Body of pancreas (tissue), 4 donors: ENCODE results near the gene KRT75. TPM values are rescaled to one million over a fixed set of nuclear protein-coding genes. Genes with fewer than 3 reads are reported as not detected.

ENCODE experiments used
- ATAC-seq: fragments of 150-250 bp; one replicate; pipeline ENCODE4 v1.9.1; 2016
- DNase-seq, 4 donors: peaks; one replicate each; pipeline ENCODE4 v3.0.0-alpha.2; 2019
- H3K27ac ChIP-seq, 4 donors: fragments of 200-600 bp; sonication (generic); 1 replicate in 3 of 4; 2 replicates in 1 of 4; pipeline versions ENCODE4 v1.5.1 to v1.6.1; 2016 to 2019; ENCODE audit warnings: mild to moderate bottlenecking in 1 of 4, mixed read lengths in 1 of 4, moderate library complexity in 1 of 4
- H3K27me3 ChIP-seq, 2 donors: fragments of 200-600 bp; sonication (generic); one replicate each; pipeline ENCODE4 v1.6.0; 2016; ENCODE audit warnings: mild to moderate bottlenecking in 1 of 2
- H3K36me3 ChIP-seq, 2 donors: fragments of 200-600 bp; sonication (generic); replicated peaks in 1 of 2; 2 replicates each; pipeline ENCODE4 v1.5.1; 2016; ENCODE audit warnings: low read depth in 2 of 2; ENCODE audit not compliant: insufficient read depth in 1 of 2
- H3K4me1 ChIP-seq: fragments of 200-600 bp; sonication (generic); one replicate; pipeline ENCODE4 v1.6.0; 2016
- H3K4me3 ChIP-seq, 2 donors: fragments of 200-600 bp; sonication (generic); 1 replicate in 1 of 2; 2 replicates in 1 of 2; pipeline ENCODE4 v1.5.1; 2016 to 2019
- H3K9me3 ChIP-seq, 3 donors: fragments of 200-600 bp; sonication (generic); 1 replicate in 2 of 3; 2 replicates in 1 of 3; pipeline ENCODE4 v1.5.1; 2016
- POLR2A ChIP-seq, 3 donors: fragments of 450-650 bp; IDR thresholded peaks; one replicate each; pipeline ENCODE4 v1.6.1; 2016; ENCODE audit warnings: antibody characterized with exemption in 3 of 3, mild to moderate bottlenecking in 2 of 3
- WGBS, 2 donors: methylation state at CpG; one replicate each; pipeline ENCODE4 v1.1.5; 2017; 5-methylcytosine and 5-hydroxymethylcytosine counted together
- intact Hi-C: fragments of 100-400 bp; cut with DNase I; formaldehyde crosslinking; loops from one replicate; pipeline ENCODE4 v1.15.1; 2023
- total RNA-seq, 2 donors: library from RNA; depleted of rRNA; stranded (reverse); fragments of >200 nt; gene quantifications; one replicate each; pipeline ENCODE4 v1.1.0, GENCODE V29; 2016
- TF ChIP-seq, protein P1 (sequence below), 7 experiments: fragments of 450-650 bp in 4 of 7; fragments of 200-600 bp in 3 of 7; sonication (generic) in 3 of 7; IDR thresholded peaks; one replicate each; pipeline ENCODE4 v1.5.1; 2016 to 2019; ENCODE audit warnings: antibody characterized with exemption in 7 of 7

The KRT75 gene
- total RNA-seq, 2 donors from 2014 or later: not detected

DNA sequence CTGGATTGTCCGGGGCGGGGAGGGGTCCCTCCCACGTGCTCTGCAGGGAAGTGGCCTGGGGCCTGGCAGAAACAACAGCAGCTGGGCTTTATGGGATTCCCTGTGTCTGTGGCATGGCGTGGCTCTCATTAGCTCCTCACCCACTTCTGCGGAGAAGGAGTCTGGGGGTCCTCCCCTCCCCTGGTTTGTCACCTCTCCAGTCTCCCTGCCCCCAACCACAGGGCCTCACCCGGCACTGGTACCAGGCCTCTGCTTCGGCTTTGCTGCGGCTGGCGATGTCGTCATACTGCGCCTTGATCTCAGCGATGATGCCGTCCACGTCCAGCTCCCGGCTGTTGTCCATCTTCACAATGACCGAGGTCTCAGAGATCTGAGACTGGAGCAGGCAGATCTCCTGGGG lies 34.4 kb downstream of the KRT75 start:
- Histone ChIP-seq H3K4me1 (no peaks in the 10 kb centered on the region), H3K9me3 (no peaks in the 10 kb centered on the region), H3K27ac (no peak overlapping the region), H3K27me3 (no peaks in the 10 kb centered on the region), H3K36me3 (no peaks in the 10 kb centered on the region), H3K4me3 (no peak overlapping the region)
- TF ChIP-seq, protein P1, sequence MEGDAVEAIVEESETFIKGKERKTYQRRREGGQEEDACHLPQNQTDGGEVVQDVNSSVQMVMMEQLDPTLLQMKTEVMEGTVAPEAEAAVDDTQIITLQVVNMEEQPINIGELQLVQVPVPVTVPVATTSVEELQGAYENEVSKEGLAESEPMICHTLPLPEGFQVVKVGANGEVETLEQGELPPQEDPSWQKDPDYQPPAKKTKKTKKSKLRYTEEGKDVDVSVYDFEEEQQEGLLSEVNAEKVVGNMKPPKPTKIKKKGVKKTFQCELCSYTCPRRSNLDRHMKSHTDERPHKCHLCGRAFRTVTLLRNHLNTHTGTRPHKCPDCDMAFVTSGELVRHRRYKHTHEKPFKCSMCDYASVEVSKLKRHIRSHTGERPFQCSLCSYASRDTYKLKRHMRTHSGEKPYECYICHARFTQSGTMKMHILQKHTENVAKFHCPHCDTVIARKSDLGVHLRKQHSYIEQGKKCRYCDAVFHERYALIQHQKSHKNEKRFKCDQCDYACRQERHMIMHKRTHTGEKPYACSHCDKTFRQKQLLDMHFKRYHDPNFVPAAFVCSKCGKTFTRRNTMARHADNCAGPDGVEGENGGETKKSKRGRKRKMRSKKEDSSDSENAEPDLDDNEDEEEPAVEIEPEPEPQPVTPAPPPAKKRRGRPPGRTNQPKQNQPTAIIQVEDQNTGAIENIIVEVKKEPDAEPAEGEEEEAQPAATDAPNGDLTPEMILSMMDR (IDR thresholded peaks at IDR 0.05): no peak
- TF ChIP-seq POLR2A (IDR thresholded peaks at IDR 0.05): no peak
- no peak for DNase-seq
- no peak for ATAC-seq
- WGBS, 2 donors: 90 to 96% methylated on average over 5 to 16 of the region's 16 CpGs
- intact Hi-C loops: no loop called here

DNA sequence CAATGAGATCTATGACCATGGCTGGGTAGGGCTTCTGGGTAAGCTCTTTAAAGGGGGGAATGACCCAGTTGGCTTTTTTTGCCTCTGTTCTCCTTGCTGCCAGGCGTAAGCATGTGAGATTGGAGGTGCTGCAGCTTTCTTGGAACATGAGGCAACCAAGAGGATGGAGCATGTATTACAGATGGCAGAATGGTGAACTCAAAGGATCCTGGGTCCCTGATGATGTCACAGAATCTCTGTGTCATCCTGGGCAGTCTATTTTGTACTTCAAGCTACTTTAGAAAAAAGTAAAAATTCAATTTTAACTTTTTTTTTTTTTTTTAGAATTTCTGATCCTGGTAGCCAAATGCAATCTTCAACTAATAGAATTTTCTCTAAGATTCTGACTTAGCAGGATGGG lies 36.0 kb downstream of the KRT75 start:
- H3K4me1 ChIP-seq: no peaks in the 10 kb centered on the region
- TF ChIP-seq, protein P1 (IDR thresholded peaks at IDR 0.05): no peak
- TF ChIP-seq POLR2A (IDR thresholded peaks at IDR 0.05): no peak
- no peaks in the 10 kb centered on the region for H3K36me3 ChIP-seq
- no peaks in the 10 kb centered on the region for H3K27me3 ChIP-seq
- no peak overlapping the region for H3K27ac ChIP-seq
- H3K4me3 ChIP-seq: no peak overlapping the region
- DNase-seq (no peak), ATAC-seq (no peak)
- WGBS, 2 donors: 80 to 92% methylated on average over 1 of the region's 1 CpG
- intact Hi-C loops: no loop called here
- H3K9me3 ChIP-seq: no peaks in the 10 kb centered on the region

DNA sequence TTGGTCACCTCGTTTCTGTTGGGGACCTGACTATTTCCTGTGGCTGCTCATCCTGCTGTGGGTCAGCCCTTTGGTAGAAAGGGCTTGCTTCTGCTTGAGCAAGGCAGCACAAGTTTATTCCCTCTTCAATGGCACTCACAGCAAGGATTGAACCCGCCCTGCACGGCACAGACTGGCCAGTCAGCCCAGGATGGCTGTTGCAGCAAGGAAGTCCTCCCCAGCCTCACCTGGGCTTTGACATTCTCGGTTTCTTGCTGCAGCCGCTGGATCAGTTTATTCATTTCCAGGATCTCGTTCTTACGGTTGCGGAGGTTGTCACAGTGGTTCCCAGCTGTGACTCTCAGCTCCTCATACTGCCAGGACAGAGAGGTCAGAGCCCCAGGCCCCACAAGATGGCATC lies 37.5 kb downstream of the KRT75 start:
- intact Hi-C loops: no loop called here
- Histone ChIP-seq H3K4me1 (no peaks in the 10 kb centered on the region), H3K9me3 (no peaks in the 10 kb centered on the region), H3K27me3 (no peaks in the 10 kb centered on the region), H3K27ac (no peak overlapping the region), H3K36me3 (no peaks in the 10 kb centered on the region), H3K4me3 (no peak overlapping the region)
- TF ChIP-seq POLR2A (IDR thresholded peaks at IDR 0.05): no peak
- TF ChIP-seq, protein P1 (IDR thresholded peaks at IDR 0.05): no peak
- WGBS, 2 donors: 72 to 75% methylated on average over 8 of the region's 8 CpGs
- DNase-seq: no peak
- ATAC-seq: no peak

DNA sequence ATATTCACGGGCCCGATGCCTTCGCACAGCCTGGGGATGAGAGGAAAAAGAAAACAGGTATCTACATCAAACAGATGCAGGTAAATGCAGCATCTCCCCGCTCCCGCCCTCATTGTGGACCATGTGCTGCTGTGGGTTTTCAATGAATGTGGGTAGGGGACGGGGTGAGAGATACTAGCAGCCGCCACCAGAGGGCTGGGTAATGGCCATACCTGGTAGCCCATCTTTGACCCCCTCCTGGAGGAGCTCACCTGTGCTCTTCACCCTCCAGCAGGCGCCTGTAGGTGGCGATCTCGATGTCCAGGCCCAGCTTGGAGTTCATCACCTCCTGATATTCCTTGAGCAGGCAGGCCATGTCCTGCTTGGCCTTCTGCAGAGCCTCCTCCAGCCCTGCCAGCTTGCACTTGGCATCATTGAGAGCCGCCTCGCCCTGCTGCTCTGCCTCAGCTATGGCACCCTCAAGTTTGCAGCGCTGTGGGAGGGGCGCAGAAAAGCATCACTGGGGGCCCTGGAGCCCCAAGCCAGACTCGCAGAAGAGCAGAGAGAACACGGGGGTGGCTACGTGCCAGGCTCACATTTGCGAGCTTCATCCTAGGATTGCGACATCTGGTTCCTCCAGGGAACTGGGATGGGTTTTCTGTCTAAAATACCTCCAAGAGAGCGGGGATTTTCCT lies 38.3 kb downstream of the KRT75 start:
- DNase-seq (peak; percentile 16 to 39 (median 29)), ATAC-seq (no peak)
- TF ChIP-seq POLR2A (IDR thresholded peaks at IDR 0.05): no peak
- TF ChIP-seq, protein P1 (IDR thresholded peaks at IDR 0.05): peak in 6 of 7 experiments; percentile 10 to 42 (median 30)

DNA sequence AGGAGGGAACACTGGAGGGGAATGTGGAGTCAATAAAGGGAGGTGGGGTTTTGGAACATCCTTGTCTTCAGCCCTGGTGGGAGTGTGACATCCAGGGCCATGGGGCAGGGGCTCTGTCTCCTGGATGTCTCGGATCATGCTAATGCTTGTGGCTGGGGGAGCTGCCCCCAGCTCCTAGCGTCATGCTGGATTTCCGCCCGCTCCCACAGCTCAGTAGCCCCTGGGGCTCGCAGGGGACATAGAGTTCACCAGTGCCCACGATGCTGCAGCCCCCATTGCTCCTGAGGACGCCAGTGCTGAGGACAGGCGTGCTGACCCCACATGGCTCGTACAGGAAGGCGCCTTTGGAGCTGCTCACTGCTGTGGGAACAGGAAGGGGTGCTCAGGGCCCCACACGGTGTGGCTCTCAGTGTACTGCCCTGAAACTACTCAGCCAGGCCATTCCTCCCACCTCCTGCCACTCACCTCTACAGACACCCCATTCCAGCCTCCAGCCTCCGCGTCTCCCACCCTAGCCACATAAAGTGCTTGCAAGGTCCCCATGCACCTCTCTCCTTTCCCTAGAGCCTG lies 39.2 kb downstream of the KRT75 start:
- intact Hi-C loops: no loop called here
- H3K36me3 ChIP-seq: no peaks in the 10 kb centered on the region
- DNase-seq (no peak), ATAC-seq (no peak)
- TF ChIP-seq POLR2A (IDR thresholded peaks at IDR 0.05): no peak
- TF ChIP-seq, protein P1 (IDR thresholded peaks at IDR 0.05): no peak
- no peak overlapping the region for H3K4me3 ChIP-seq
- H3K27ac ChIP-seq: no peak overlapping the region
- H3K27me3 ChIP-seq: no peaks in the 10 kb centered on the region
- H3K4me1 ChIP-seq: no peaks in the 10 kb centered on the region
- 72 to 75% methylated on average over 13 of the region's 13 CpGs for WGBS, 2 donors
- H3K9me3 ChIP-seq: no peaks in the 10 kb centered on the region

More for the DNA sequence above, 38.3 kb downstream of the KRT75 start:
- H3K9me3 ChIP-seq: no peaks in the 10 kb centered on the region
- no peak overlapping the region for H3K4me3 ChIP-seq
- WGBS, 2 donors: 59 to 65% methylated on average over 17 to 20 of the region's 20 CpGs
- no peaks in the 10 kb centered on the region for H3K4me1 ChIP-seq
- intact Hi-C loops: no loop called here
- H3K27ac ChIP-seq: no peak overlapping the region
- no peaks in the 10 kb centered on the region for H3K36me3 ChIP-seq
- H3K27me3 ChIP-seq: no peaks in the 10 kb centered on the region
